Thoracic aorta (tissue), 2 donors: ENCODE data around the gene ZNF92. TPM values are rescaled to one million over a fixed set of nuclear protein-coding genes. Genes with fewer than 3 reads are reported as not detected.
"Not testable (repeated sequence)": the region's sequence is repeated elsewhere in the genome, so short reads cannot be mapped to it uniquely, and the experiment has no call there.

Experiments
- ATAC-seq: fragments of 150-250 bp; one replicate; pipeline ENCODE4 v1.8.0; 2017; ENCODE audit warnings: low read depth; ENCODE audit not compliant: insufficient number of reproducible peaks, low FRiP score
- DNase-seq: peaks from one replicate; pipeline ENCODE4 v3.0.0-alpha.2; 2020; ENCODE audit warnings: low spot score
- H3K27ac ChIP-seq, 2 donors: fragments of 200-600 bp; sonication (generic); 1 replicate in 1 of 2; 2 replicates in 1 of 2; pipeline ENCODE4 v1.5.1; 2016; ENCODE audit warnings: mild to moderate bottlenecking in 2 of 2, moderate library complexity in 2 of 2
- H3K27me3 ChIP-seq: fragments of 200-600 bp; sonication (generic); replicated peaks from 2 replicates; pipeline ENCODE4 v1.6.0; 2016; ENCODE audit warnings: mild to moderate bottlenecking; ENCODE audit not compliant: insufficient read depth
- H3K36me3 ChIP-seq: fragments of 200-600 bp; sonication (generic); one replicate; pipeline ENCODE4 v1.5.1; 2016
- H3K4me1 ChIP-seq, 2 donors: fragments of 200-600 bp; sonication (generic); 1 replicate in 1 of 2; 2 replicates in 1 of 2; pipeline versions ENCODE4 v1.5.1 to v1.6.0; 2016; ENCODE audit warnings: low read depth in 2 of 2, mild to moderate bottlenecking in 1 of 2; ENCODE audit not compliant: control insufficient read depth in 1 of 2
- H3K4me3 ChIP-seq: fragments of 200-600 bp; sonication (generic); 2 replicates; pipeline ENCODE4 v1.5.1; 2016; ENCODE audit warnings: mild to moderate bottlenecking
- H3K9me3 ChIP-seq: fragments of 200-600 bp; sonication (generic); 2 replicates; pipeline ENCODE4 v1.5.1; 2016
- CTCF ChIP-seq: fragments of 200-600 bp; sonication (generic); IDR thresholded peaks from one replicate; pipeline ENCODE4 v1.5.1; 2019; ENCODE audit warnings: antibody characterized with exemption
- total RNA-seq, 2 donors: library from RNA; depleted of rRNA; stranded (reverse); fragments of >200 nt; gene quantifications; one replicate each; pipeline versions ENCODE4 v1.1.0 to v1.2.3, GENCODE V29; 2016

Gene ZNF92
- total RNA-seq, 2 donors from 2014 or later: 3.1 to 4.1 TPM

GRCh38 chr7:65404020-65404419 is 30.4 kb downstream of the ZNF92 start:
- H3K27me3 ChIP-seq: no peaks in the 10 kb centered on the region
- no peak overlapping the region for H3K4me3 ChIP-seq
- H3K36me3 ChIP-seq: peaks cover 9% of the 10 kb centered on the region
- no peak for DNase-seq
- no peak for ATAC-seq
- no peak overlapping the region for H3K27ac ChIP-seq
- peaks cover 61% of the 10 kb centered on the region for H3K9me3 ChIP-seq
- no peaks in the 10 kb centered on the region for H3K4me1 ChIP-seq
- no peak for TF ChIP-seq CTCF

GRCh38 chr7:65406706-65407105 is 33.1 kb downstream of the ZNF92 start:
- not testable (repeated sequence) for H3K36me3 ChIP-seq, DNase-seq, ATAC-seq, H3K27me3 ChIP-seq, H3K4me3 ChIP-seq, H3K27ac ChIP-seq, H3K4me1 ChIP-seq
- H3K9me3 ChIP-seq: peaks cover 49% of the 10 kb centered on the region

- ATAC-seq: no peak
Observed at GRCh38 chr7:65409363-65409762, 35.7 kb downstream of the ZNF92 start.

GRCh38 chr7:65411249-65411648 is 37.6 kb downstream of the ZNF92 start:
- H3K36me3 ChIP-seq: no peaks in the 10 kb centered on the region

More at GRCh38 chr7:65409363-65409762, 35.7 kb downstream of the ZNF92 start:
- H3K27ac ChIP-seq: no peak overlapping the region
- H3K4me3 ChIP-seq: no peak overlapping the region
- no peaks in the 10 kb centered on the region for H3K27me3 ChIP-seq
- no peak for DNase-seq
- H3K36me3 ChIP-seq: no peaks in the 10 kb centered on the region
- H3K9me3 ChIP-seq: peaks cover 22% of the 10 kb centered on the region
- no peaks in the 10 kb centered on the region for H3K4me1 ChIP-seq
- no peak for TF ChIP-seq CTCF

GRCh38 chr7:65422670-65423069 is 49.0 kb downstream of the ZNF92 start:
- H3K9me3 ChIP-seq: no peaks in the 10 kb centered on the region
- ATAC-seq (no peak), DNase-seq (no peak)
- no peak overlapping the region for H3K4me3 ChIP-seq
- no peak overlapping the region for H3K27ac ChIP-seq
- no peaks in the 10 kb centered on the region for H3K36me3 ChIP-seq
- H3K4me1 ChIP-seq: no peaks in the 10 kb centered on the region
- no peaks in the 10 kb centered on the region for H3K27me3 ChIP-seq
- TF ChIP-seq CTCF: no peak

More at GRCh38 chr7:65411249-65411648, 37.6 kb downstream of the ZNF92 start:
- Histone ChIP-seq H3K27ac (no peak overlapping the region), H3K4me1 (no peaks in the 10 kb centered on the region), H3K27me3 (no peaks in the 10 kb centered on the region), H3K9me3 (peaks cover 6% of the 10 kb centered on the region), H3K4me3 (no peak overlapping the region)
- DNase-seq (no peak), ATAC-seq (no peak)
- no peak for TF ChIP-seq CTCF

- not testable (repeated sequence) for ATAC-seq, H3K27ac ChIP-seq, H3K4me1 ChIP-seq, H3K4me3 ChIP-seq, H3K9me3 ChIP-seq, H3K27me3 ChIP-seq, DNase-seq, H3K36me3 ChIP-seq
Observed at GRCh38 chr7:65423286-65423685, 49.6 kb downstream of the ZNF92 start.
